ENCODE results near the gene MYMK.

- TF ChIP-seq POLR2A (IDR thresholded peaks at IDR 0.05) (no peak), CTCF (IDR thresholded peaks at IDR 0.05 in 8 of 11, conservative IDR thresholded peaks at IDR 0.05 in 3 of 11) (no peak)
These were observed 37.3 kb upstream of the MYMK start for GRCh38 chr9:133561976-133562554.

Data from spleen (tissue), 7 donors.